ENCODE results near the gene PRKCE. TPM values are rescaled to one million over a fixed set of nuclear protein-coding genes. Genes with fewer than 3 reads are reported as not detected.

PRKCE gene
- total RNA-seq, 4 donors from 2014 or later, result 10.9 to 19.6 (median 14.9) TPM

DNA sequence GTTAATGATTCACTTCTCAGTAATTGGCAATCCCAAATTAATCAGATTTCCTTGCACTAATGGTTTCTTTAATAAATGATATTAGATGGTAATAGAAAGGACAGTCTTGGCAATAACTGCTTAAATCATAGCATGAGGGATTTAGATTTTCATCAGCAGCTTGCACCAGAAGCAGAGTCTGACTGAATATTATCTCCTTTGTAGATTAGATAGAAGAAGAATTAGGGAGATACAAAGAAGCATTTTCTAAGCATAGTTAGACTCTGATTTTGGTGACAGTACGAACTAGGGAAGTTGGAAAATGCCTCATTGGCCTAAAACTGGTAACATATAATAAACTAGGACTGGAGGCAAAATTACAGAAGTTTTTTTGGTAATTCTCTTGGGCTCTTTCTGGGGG lies 412.9 kb downstream of the PRKCE start:
- TF ChIP-seq, protein P1, sequence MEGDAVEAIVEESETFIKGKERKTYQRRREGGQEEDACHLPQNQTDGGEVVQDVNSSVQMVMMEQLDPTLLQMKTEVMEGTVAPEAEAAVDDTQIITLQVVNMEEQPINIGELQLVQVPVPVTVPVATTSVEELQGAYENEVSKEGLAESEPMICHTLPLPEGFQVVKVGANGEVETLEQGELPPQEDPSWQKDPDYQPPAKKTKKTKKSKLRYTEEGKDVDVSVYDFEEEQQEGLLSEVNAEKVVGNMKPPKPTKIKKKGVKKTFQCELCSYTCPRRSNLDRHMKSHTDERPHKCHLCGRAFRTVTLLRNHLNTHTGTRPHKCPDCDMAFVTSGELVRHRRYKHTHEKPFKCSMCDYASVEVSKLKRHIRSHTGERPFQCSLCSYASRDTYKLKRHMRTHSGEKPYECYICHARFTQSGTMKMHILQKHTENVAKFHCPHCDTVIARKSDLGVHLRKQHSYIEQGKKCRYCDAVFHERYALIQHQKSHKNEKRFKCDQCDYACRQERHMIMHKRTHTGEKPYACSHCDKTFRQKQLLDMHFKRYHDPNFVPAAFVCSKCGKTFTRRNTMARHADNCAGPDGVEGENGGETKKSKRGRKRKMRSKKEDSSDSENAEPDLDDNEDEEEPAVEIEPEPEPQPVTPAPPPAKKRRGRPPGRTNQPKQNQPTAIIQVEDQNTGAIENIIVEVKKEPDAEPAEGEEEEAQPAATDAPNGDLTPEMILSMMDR (IDR thresholded peaks at IDR 0.05; ENCODE audit: low read depth), result no peak

DNA sequence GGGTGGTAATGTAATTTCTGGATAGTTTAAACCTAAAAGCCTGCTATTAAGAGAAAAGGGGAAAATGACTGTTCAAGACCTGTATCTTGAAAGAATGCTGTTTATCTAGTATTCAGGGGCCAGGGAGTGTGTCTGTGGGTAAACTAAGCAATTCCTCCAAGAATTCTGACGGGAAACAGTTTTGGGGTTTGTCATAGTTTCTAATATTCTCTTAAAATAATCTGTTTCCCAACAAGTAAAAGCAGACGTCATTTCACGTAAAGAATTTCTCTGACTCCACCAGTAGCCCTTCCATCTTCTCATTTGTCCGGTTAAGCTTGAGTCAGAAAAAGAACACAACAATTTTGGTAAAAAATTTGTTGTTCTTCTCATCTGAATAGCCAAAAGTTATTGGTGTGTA lies 413.7 kb downstream of the PRKCE start:
- TF ChIP-seq, protein P1 (IDR thresholded peaks at IDR 0.05; ENCODE audit: low read depth), result no peak

DNA sequence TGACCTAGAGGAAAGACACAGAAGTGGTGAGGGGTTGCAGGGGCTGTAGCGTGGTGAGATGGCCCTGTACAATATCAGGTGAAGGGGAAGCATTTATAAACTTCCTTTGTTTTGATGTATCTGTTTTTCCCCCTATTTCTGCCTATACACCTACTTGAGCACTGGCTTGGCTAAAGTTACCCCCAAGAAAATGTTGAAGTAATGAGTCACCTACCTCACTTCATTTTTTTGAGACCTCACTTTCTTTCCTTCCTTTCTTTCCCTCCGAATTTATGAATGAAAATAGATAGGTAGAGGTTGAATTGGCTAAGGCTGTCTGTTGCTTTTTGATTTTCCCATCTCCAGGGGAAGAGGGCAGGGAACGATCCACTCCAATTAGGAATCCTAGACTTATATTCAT lies 414.6 kb downstream of the PRKCE start:
- TF ChIP-seq, protein P1 (IDR thresholded peaks at IDR 0.05; ENCODE audit: low read depth), result no peak

DNA sequence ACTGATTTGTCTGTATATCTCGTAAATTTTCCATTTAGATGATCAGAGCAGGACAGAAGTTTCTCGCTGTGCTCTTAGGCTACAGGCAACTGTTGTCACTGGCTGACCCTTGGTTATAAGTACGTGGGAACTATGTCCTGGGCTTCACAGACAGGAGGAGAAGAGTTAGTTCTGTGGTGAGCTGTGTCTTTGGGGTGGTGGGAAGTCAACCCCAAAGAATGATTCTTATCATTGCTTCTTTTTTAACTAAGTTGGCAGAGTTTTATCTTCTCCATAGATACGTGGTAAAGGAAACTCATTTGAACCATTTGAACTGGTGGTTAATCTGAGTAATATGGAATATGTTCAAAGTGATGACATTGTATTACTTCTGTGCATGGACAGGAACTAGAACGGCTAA lies 415.1 kb downstream of the PRKCE start:
- TF ChIP-seq, protein P1 (IDR thresholded peaks at IDR 0.05; ENCODE audit: low read depth), result no peak

DNA sequence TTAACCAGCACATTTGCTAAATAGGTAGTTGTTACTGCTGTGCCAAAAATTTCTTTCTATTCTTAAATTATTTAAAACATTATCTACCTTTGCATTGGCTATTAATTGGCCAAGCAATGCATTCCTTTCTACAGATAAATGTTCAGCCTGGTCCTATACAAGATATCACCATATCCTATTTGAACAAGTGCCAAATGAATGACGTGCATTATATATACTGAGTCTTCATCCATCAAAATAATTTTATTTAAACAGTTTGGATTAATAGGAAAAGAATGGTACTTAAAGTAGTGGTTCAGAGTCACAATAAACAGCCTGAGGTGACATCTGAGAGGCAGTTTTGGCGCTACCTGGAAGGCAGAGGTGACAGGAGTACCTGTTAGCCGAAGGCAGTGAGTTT lies 415.6 kb downstream of the PRKCE start:
- TF ChIP-seq, protein P1 (IDR thresholded peaks at IDR 0.05; ENCODE audit: low read depth), result no peak

DNA sequence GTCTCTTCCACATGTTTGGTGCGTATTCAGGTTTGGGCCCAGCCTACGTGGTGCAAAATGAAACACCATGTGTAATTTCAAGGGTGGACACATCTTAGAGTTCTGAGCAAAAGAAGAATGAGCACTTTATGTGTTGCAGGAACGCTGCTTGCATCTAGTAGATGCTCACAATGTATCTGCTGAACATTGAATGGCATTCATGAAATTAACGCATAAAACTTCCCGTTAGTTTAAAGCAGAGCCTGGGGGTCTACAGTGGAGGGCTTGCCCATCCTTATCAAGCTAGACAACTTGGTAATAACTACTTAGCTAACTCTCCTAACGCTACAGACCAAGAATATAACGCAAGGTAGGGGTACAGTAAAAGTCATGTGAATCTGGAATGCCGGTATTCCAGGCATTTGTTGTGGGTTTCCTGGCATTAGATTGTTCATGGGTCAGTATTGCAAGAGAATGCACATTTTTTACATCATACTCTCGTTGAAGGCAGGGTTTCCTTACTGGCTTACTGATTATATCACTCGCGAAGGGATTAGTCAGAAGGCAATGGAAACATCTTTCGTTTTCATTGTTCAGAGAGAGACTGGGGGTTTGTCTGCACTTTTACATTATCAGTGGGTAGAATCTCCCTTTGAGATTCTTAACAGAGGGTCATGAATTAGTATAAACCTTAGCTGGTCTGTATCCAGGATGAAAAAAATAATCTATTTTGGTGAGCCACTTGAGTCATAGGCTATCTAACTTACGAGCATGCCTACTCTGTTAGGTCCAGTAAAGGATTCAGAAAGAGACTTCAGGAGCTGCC lies 416.2 kb downstream of the PRKCE start:
- TF ChIP-seq, protein P1 (IDR thresholded peaks at IDR 0.05; ENCODE audit: low read depth), result no peak

DNA sequence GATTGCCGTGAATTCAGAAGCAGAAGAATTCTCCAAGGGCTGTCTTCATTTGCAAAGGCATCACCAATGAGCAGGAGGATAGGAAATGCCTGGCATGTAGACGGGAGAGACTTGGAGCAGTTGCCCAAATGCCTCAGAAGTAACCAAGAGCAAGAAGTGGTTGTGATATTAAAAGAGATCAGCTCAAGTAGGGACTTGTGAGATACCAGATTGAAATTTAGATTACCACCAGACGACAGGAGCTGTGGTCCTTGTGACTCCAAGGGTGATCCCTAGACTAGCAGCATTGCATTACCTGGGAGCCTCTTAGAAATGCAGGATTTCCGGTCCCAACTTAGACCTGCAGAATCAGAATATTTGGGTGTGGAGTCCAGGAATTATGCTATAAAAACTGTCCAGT lies 417.2 kb downstream of the PRKCE start:
- TF ChIP-seq, protein P1 (IDR thresholded peaks at IDR 0.05; ENCODE audit: low read depth), result no peak
